ENCODE measurements around the gene MEIS2.

The MEIS2 gene

DNA sequence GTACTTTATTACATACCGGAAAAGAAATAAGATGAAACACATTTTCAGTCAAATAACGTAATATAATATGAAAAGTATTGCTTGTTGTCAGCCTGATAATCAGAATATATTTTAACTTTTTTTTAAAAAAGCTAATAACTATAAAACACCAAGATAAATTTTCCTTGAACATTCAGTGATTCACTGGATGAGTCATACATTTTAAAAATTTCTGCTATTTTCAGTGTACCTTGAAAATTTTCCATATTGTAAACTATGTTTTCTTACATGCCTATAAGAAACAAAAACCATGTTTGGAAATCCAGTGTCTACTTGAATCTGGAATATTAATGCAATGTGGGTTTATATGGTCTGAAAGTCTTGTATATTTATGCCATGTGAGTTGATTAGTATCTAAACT, 36.3 kb upstream of the MEIS2 start:
- peaks cover 11% of the 10 kb centered on the region for H3K4me1 ChIP-seq (ENCODE audit: low read length)
- no peaks in the 10 kb centered on the region for H3K36me3 ChIP-seq (replicated peaks; ENCODE audit: low read depth, low read length)
- H3K79me2 ChIP-seq (ENCODE audit: low read length): no peaks in the 10 kb centered on the region
- no peak overlapping the region for H3K4me2 ChIP-seq (ENCODE audit: low read length)
- peaks cover 15% of the 10 kb centered on the region for H3K27me3 ChIP-seq (ENCODE audit: low read depth, low read length)
- H3K9me3 ChIP-seq (ENCODE audit: insufficient read depth, low read length): no peaks in the 10 kb centered on the region
- H3K9ac ChIP-seq (ENCODE audit: low read length): no peak overlapping the region
- H3K27ac ChIP-seq (ENCODE audit: low read length): no peak overlapping the region
- H3K4me3 ChIP-seq (ENCODE audit: low read length): no peak overlapping the region
- no peak overlapping the region for H2AFZ ChIP-seq (ENCODE audit: low read depth, low read length)
- no peaks in the 10 kb centered on the region for H4K20me1 ChIP-seq (ENCODE audit: insufficient read depth, low read length)
- TF ChIP-seq, protein P1, sequence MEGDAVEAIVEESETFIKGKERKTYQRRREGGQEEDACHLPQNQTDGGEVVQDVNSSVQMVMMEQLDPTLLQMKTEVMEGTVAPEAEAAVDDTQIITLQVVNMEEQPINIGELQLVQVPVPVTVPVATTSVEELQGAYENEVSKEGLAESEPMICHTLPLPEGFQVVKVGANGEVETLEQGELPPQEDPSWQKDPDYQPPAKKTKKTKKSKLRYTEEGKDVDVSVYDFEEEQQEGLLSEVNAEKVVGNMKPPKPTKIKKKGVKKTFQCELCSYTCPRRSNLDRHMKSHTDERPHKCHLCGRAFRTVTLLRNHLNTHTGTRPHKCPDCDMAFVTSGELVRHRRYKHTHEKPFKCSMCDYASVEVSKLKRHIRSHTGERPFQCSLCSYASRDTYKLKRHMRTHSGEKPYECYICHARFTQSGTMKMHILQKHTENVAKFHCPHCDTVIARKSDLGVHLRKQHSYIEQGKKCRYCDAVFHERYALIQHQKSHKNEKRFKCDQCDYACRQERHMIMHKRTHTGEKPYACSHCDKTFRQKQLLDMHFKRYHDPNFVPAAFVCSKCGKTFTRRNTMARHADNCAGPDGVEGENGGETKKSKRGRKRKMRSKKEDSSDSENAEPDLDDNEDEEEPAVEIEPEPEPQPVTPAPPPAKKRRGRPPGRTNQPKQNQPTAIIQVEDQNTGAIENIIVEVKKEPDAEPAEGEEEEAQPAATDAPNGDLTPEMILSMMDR (IDR thresholded peaks at IDR 0.05; ENCODE audit: low read depth, low read length): no peak
- no peak for TF ChIP-seq EZH2phosphoT487 (IDR thresholded peaks at IDR 0.05; ENCODE audit: low read depth)

DNA sequence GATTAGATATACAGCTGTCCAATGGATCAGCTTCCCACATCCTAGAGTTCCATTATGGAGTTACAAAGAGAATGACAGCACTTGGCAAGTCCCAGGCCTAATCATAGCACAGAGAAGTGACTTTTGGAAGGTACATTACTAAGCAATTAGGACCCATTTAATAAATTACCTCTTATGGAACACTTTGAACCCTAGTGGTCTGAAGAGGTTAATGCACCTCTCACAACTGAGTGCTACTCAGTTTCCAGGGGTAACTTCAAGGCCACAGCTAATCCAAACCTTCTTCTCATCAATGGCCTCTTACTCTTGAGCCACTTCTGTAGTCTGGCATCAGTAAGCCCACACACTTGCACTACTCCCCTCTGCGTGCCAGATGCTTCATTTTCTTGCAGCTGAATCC, 34.9 kb upstream of the MEIS2 start:
- no peaks in the 10 kb centered on the region for H4K20me1 ChIP-seq (ENCODE audit: insufficient read depth, low read length)
- no peak overlapping the region for H3K9ac ChIP-seq (ENCODE audit: low read length)
- peaks cover 11% of the 10 kb centered on the region for H3K4me1 ChIP-seq (ENCODE audit: low read length)
- no peak overlapping the region for H3K4me3 ChIP-seq (ENCODE audit: low read length)
- H3K36me3 ChIP-seq (replicated peaks; ENCODE audit: low read depth, low read length): no peaks in the 10 kb centered on the region
- H2AFZ ChIP-seq (ENCODE audit: low read depth, low read length): peak overlapping the region; percentile 81; the same call in 1 of the 2 replicates
- H3K27me3 ChIP-seq (ENCODE audit: low read depth, low read length): peaks cover 23% of the 10 kb centered on the region
- no peaks in the 10 kb centered on the region for H3K9me3 ChIP-seq (ENCODE audit: insufficient read depth, low read length)
- TF ChIP-seq, protein P1 (IDR thresholded peaks at IDR 0.05; ENCODE audit: low read depth, low read length): peak; percentile 38
- TF ChIP-seq EZH2phosphoT487 (IDR thresholded peaks at IDR 0.05; ENCODE audit: low read depth): no peak
- no peaks in the 10 kb centered on the region for H3K79me2 ChIP-seq (ENCODE audit: low read length)
- no peak overlapping the region for H3K4me2 ChIP-seq (ENCODE audit: low read length)
- H3K27ac ChIP-seq (ENCODE audit: low read length): no peak overlapping the region

DNA sequence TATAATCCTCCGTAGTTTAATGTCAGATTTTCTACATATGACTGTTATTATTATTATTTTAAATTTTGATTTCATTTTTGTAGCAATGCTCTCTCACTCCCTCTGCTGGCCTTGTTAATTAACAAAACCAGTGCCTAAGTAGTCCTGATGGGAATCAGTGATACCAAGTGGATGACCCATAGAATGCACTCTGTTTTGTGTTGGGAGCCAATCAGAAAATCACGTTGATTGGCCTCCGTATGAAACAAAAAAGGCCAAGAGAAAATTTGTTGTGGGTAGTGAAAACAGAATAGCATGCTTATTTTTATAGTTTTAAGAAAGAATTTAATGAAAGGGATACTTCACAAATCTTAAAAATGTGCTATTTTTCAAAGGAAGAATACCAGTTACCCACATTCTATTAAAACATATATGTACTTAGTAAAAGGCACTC, 34.4 kb upstream of the MEIS2 start:
- H3K79me2 ChIP-seq (ENCODE audit: low read length): no peaks in the 10 kb centered on the region
- H3K9me3 ChIP-seq (ENCODE audit: insufficient read depth, low read length): no peaks in the 10 kb centered on the region
- H3K4me1 ChIP-seq (ENCODE audit: low read length): peaks cover 11% of the 10 kb centered on the region
- H3K36me3 ChIP-seq (replicated peaks; ENCODE audit: low read depth, low read length): no peaks in the 10 kb centered on the region
- 0 out of 2 replicates have a peak overlapping the region, but pooled peaks have one; percentile 6 for H3K4me2 ChIP-seq (ENCODE audit: low read length)
- no peak overlapping the region for H3K4me3 ChIP-seq (ENCODE audit: low read length)
- no peak for TF ChIP-seq EZH2phosphoT487 (IDR thresholded peaks at IDR 0.05; ENCODE audit: low read depth)
- TF ChIP-seq, protein P1 (IDR thresholded peaks at IDR 0.05; ENCODE audit: low read depth, low read length): peak; percentile 58
- no peak overlapping the region for H3K27ac ChIP-seq (ENCODE audit: low read length)
- no peaks in the 10 kb centered on the region for H4K20me1 ChIP-seq (ENCODE audit: insufficient read depth, low read length)
- H2AFZ ChIP-seq (ENCODE audit: low read depth, low read length): no peak overlapping the region
- peaks cover 24% of the 10 kb centered on the region for H3K27me3 ChIP-seq (ENCODE audit: low read depth, low read length)
- H3K9ac ChIP-seq (ENCODE audit: low read length): no peak overlapping the region

- Histone ChIP-seq H4K20me1 (ENCODE audit: insufficient read depth, low read length) (no peaks in the 10 kb centered on the region), H3K9ac (ENCODE audit: low read length) (no peak overlapping the region), H3K27ac (ENCODE audit: low read length) (no peak overlapping the region), H3K79me2 (ENCODE audit: low read length) (no peaks in the 10 kb centered on the region), H3K4me2 (ENCODE audit: low read length) (peak overlapping the region; percentile 6; the same call in 1 of the 2 replicates), H3K36me3 (replicated peaks; ENCODE audit: low read depth, low read length) (no peaks in the 10 kb centered on the region), H2AFZ (ENCODE audit: low read depth, low read length) (no peak overlapping the region), H3K4me3 (ENCODE audit: low read length) (no peak overlapping the region), H3K9me3 (ENCODE audit: insufficient read depth, low read length) (no peaks in the 10 kb centered on the region), H3K4me1 (ENCODE audit: low read length) (peaks cover 11% of the 10 kb centered on the region), H3K27me3 (ENCODE audit: low read depth, low read length) (peaks cover 24% of the 10 kb centered on the region)
- TF ChIP-seq, protein P1 (IDR thresholded peaks at IDR 0.05; ENCODE audit: low read depth, low read length): no peak
- no peak for TF ChIP-seq EZH2phosphoT487 (IDR thresholded peaks at IDR 0.05; ENCODE audit: low read depth)
These were observed 33.9 kb upstream of the MEIS2 start for GRCh38 chr15:37134244-37134643.

Data from OCI-LY3 (cell line).